HK-2 (cell line): ENCODE data around the gene BEAN1.

Source experiments
- DNase-seq: peaks from one replicate; pipeline ENCODE4 v3.0.0-alpha.2; 2018; ENCODE audit not compliant: unreplicated experiment

BEAN1 gene

DNA sequence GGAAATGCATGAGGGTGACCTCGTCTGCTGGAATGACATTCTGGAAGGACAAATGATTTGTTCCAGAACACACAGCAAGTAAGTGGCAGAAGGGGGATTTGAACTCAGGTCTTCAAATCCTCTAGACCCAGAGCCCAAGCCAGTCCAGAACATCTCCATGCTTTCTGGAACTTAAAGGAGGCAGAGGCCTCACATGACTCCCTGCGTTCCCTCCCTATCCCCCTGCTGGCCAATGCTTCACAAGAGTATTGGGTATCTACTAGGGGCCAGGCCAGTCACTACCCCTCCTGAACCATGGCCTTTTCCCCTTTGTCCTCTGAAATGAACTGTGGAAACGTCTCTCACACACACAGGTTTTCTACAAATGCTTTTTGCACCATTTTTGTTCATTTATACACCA is 7.6 kb upstream of the BEAN1 start:
- DNase-seq = no peak

GRCh38 chr16:66420396-66420795 is 6.7 kb upstream of the BEAN1 start:
- DNase-seq = no peak

- no peak for DNase-seq
These were observed 5.2 kb upstream of the BEAN1 start for GRCh38 chr16:66421891-66422290.

- DNase-seq = no peak
These were observed 4.7 kb upstream of the BEAN1 start for GRCh38 chr16:66422366-66422765.

GRCh38 chr16:66423177-66423576 is 3.9 kb upstream of the BEAN1 start:
- DNase-seq = no peak

DNA sequence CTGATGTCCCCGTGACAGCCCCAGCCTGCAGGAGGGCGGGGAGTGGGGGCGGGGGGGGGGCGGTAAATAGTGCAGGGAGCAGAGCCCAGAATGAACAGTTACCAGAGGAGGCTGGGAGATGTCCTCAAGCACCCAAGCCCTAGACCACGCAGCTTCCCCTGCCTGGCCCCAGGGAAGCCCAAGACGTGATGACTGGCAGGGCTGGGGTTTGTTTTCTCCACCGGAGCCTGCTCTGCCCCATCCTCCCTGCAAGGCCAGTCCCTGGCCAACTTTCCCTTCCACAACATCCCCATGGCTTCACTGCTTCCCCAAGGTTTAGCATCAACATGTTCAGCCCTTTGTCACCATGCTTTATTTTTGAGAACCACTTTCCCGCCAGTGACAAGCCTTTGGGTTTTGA is 1.4 kb upstream of the BEAN1 start:
- DNase-seq = no peak

DNA sequence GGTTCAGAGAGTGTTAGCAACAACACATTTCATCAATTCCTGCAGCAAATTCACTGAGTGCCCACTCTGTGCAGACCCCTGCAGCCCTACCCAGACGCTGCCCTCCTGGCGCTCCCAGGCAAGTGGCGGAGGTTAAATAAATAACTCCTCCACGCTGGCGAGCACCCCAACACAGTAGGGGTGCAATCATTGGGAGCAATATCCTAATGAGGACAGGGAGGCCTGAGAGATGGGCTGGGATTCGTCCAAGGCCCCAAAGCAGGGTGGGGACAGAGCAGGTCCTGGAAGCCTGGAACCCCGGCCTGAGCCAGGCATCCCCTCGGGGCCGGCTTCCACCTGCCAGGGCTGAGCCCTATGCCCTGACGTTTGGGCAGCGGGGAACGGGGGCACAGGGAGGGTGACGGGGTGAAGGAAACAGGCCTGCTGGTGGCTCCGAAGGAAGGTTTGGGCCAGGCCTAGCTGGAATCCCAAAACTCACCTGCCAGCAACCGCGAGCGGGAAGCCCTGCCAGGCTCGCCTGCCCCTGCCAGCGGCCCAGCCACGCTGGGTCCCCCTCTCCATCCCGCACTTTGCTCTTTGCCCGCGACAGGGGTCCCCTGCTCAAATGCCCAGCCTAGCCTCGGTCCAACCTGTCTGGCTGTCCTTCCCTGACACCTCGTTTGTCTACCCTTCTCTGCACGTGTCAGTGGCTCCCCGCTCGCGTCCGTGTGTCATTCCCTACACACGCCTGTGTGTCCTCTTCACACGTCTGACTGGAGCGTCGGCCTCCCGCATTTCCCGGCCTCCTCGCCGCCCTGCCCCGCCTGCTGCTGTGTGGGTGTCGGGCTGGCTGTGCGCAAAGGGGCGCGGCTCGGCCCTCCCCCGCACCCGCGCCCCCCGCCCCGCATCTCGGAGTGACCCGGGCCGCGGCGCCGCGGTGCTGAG is 721 bp upstream of the BEAN1 start:
- peak; percentile 36 for DNase-seq

DNA sequence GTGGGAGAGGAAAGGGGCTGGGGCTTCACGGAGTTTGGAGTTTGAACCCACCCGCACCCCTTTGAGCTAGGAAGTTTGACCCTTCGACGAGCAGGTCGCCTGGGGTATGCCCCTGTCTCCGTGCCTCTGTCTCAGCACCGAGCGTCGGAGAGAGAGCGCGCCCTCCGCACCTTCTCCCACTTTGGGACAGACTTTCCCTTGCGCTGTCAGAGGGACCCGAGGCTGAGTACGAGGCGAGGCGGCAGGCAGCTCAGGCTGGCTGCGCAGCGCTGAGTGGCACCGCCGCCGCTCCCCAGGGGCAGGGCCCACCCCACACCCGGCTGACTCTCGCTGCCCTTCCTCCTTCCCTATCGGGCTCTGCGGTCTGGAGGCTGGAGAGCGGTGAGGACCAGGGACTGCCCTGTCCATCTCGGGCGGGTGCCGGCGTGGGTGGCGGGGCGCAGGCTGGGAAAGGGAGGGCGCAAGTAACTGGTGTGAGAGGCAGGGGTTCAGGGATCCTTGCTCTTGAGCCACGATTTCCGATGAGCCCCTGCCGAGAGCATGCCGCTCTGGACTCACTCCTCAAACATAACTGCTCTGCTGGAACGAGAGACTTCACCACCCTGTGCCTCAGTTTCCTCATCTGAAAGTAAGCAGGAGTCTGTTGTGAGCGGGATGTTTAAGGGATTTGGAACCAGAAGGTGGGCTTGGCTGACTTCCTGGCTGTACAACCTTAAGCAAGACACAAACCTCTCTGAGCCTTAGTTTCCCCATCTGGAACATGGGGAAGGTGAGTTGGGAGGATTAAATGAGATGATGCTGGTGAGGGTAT is 981 bp downstream of the BEAN1 start:
- no peak for DNase-seq

DNA sequence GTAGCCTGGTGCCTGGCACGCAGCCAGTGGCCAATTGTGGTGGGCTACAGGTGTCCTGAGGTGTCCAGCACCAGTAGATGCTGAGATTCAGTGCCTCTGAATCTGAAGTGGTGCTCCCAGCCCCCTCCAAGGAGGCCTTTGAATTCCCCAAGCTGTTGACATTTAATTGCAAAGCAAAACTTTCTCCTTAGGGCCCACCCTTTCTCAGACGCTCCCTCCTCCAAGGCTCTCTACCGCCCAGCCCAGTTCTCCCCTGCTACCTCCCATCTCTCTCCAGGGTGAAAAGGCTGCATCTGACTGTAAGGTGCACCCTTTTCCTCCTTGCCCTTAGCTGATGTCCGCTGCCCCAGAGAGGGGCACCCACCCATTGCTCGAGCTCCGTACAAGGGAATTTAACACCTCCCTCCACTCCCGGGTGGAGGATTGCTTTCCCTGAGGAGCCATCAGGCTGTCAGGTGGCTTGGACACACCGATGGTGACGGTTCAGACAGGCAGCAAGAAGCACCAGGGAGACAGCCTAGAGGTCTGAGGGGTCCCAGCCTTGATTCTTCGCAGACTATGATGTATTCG is 1.7 kb downstream of the BEAN1 start:
- no peak for DNase-seq

DNA sequence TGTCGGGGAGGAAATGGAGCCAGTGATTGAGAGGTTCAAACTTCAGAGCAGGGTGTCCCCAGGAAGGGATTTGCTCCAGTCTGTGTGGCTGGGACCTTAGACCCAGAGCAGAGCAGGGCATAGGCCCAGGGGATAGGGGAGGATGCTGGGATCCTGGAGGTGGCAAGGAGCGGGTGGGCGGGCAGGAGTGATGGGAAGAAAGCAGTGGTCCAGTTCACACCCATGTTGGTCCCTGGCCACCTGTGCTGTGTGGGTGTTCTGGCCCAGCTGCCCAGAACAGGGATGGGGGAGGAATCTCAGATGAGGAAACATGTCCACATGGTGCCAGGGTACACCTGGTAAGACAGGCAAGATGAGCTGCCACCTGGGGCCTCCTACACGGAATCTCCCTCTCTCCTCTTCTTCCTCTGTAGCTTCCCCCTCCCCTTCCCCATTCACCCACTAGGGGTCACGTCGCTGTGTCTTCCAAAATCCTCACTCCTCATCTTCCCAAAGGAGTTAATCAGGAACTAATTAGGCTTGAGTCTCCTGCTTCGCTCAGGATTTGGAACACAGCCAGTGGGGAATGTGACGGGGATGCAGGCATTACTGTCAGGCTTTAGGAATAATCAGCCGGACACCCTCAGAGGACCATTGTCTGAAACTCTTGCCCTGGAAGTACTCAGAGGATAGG is 2.3 kb downstream of the BEAN1 start:
- no peak for DNase-seq

- DNase-seq = no peak
These were observed 3.1 kb downstream of the BEAN1 start for GRCh38 chr16:66430214-66430613.

- no peak for DNase-seq
These were observed 4.7 kb downstream of the BEAN1 start for GRCh38 chr16:66431760-66432159.

GRCh38 chr16:66432429-66432828 is 5.3 kb downstream of the BEAN1 start:
- no peak for DNase-seq

GRCh38 chr16:66434619-66435430 is 7.7 kb downstream of the BEAN1 start:
- no peak for DNase-seq

- DNase-seq = no peak
These were observed 8.8 kb downstream of the BEAN1 start for GRCh38 chr16:66435896-66436295.

- DNase-seq = no peak
These were observed 10.4 kb downstream of the BEAN1 start for GRCh38 chr16:66437391-66437945.

- no peak for DNase-seq
These were observed 11.4 kb downstream of the BEAN1 start for GRCh38 chr16:66438536-66438935.

DNA sequence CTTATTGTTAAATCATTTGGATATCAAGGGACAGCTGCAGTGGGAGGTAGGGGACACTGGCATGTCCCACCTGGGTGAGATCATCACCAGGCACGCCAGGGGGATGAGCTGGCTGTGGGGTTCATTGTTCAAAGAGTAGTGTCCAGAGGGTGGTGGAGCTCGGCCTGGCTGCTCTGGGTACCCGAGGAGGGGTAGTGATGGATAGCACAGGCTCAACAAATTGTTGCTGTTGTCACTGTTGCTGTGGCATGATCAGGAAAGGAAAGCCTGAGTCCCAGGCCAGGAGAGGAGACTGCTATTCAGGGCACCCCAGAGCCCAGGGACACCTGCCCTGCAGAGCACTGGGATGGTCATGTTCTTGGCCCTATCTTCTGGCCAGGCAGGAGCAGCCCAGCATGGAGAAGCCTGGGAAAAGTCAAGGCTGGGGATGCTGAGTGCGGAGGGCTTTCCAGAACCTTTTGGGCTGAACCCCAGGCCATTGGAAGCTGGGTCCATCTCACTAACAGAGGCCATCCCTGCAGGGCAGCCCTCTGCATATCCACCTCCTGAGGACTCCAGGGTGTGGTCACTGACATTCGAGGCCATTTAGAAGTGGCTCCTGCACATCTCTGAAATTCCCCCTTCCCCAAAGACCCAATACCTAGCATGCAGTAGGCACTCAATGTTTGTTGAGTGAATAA is 12.1 kb downstream of the BEAN1 start:
- no peak for DNase-seq

GRCh38 chr16:66440271-66440802 is 13.2 kb downstream of the BEAN1 start:
- no peak for DNase-seq

- no peak for DNase-seq
These were observed 13.9 kb downstream of the BEAN1 start for GRCh38 chr16:66440970-66441369.
